ENCODE data around the gene NEMF.
"Not testable (repeated sequence)": the region's sequence is repeated elsewhere in the genome, so short reads cannot be mapped to it uniquely, and the experiment has no call there.

Gene NEMF

GRCh38 chr14:49875640-49876198 lies 23.1 kb upstream of the NEMF start:
- DNase-seq, result no peak

- DNase-seq, result not testable (repeated sequence)
Observed at GRCh38 chr14:49873548-49873947, 21.0 kb upstream of the NEMF start.

GRCh38 chr14:49870908-49871307 lies 18.3 kb upstream of the NEMF start:
- DNase-seq, result no peak

- no peak for DNase-seq
Observed at GRCh38 chr14:49868720-49869114, 16.1 kb upstream of the NEMF start.

GRCh38 chr14:49867831-49868719 lies 15.5 kb upstream of the NEMF start:
- DNase-seq, result peak; percentile 72

- DNase-seq, result peak; percentile 25
Observed at GRCh38 chr14:49865431-49865859, 12.9 kb upstream of the NEMF start.

- DNase-seq, result no peak
Observed at GRCh38 chr14:49863487-49864281, 11.1 kb upstream of the NEMF start.

- DNase-seq, result peak; percentile 93
Observed at GRCh38 chr14:49862089-49862673, 9.6 kb upstream of the NEMF start.

- DNase-seq, result peak; percentile 84
Observed at GRCh38 chr14:49861699-49862088, 9.1 kb upstream of the NEMF start.

GRCh38 chr14:49860988-49861698 lies 8.6 kb upstream of the NEMF start:
- DNase-seq, result no peak

GRCh38 chr14:49858383-49858782 lies 5.8 kb upstream of the NEMF start:
- DNase-seq, result no peak

- no peak for DNase-seq
Observed at GRCh38 chr14:49857427-49858003, 4.9 kb upstream of the NEMF start.

GRCh38 chr14:49853572-49854375 lies 1.2 kb upstream of the NEMF start:
- peak; percentile 70 for DNase-seq

- no peak for DNase-seq
Observed at GRCh38 chr14:49853158-49853477, 530 bp upstream of the NEMF start.

- DNase-seq, result no peak
Observed at GRCh38 chr14:49851813-49852212, 775 bp downstream of the NEMF start.

GRCh38 chr14:49849213-49849847 lies 3.3 kb downstream of the NEMF start:
- DNase-seq, result no peak

GRCh38 chr14:49828640-49829039 lies 23.9 kb downstream of the NEMF start:
- no peak for DNase-seq

GRCh38 chr14:49820176-49820575 lies 32.4 kb downstream of the NEMF start:
- no peak for DNase-seq

GRCh38 chr14:49816844-49817243 lies 35.7 kb downstream of the NEMF start:
- no peak for DNase-seq

- not testable (repeated sequence) for DNase-seq
Observed at GRCh38 chr14:49816118-49816517, 36.5 kb downstream of the NEMF start.

- DNase-seq, result no peak
Observed at GRCh38 chr14:49808780-49809179, 43.8 kb downstream of the NEMF start.
